ENCODE measurements around the gene EDC4.
A peak's percentile ranks its signal among the peaks of the same experiment; 100 is the strongest.

Gene EDC4

GRCh38 chr16:67842509-67843342 lies 30.1 kb upstream of the EDC4 start (continued):
- TF ChIP-seq CTCF (tag by site-specific recombination; IDR thresholded peaks at IDR 0.05), result peak; percentile 74
- TF ChIP-seq MEIS1 (CRISPR knock-in tag; IDR thresholded peaks at IDR 0.05; ENCODE audit: borderline replicate concordance), result no peak
- TF ChIP-seq, protein P1, sequence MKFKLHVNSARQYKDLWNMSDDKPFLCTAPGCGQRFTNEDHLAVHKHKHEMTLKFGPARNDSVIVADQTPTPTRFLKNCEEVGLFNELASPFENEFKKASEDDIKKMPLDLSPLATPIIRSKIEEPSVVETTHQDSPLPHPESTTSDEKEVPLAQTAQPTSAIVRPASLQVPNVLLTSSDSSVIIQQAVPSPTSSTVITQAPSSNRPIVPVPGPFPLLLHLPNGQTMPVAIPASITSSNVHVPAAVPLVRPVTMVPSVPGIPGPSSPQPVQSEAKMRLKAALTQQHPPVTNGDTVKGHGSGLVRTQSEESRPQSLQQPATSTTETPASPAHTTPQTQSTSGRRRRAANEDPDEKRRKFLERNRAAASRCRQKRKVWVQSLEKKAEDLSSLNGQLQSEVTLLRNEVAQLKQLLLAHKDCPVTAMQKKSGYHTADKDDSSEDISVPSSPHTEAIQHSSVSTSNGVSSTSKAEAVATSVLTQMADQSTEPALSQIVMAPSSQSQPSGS (tag by site-specific recombination; IDR thresholded peaks at IDR 0.05; ENCODE audit: low read depth), result no peak
- TF ChIP-seq EGR2 (tag by site-specific recombination; IDR thresholded peaks at IDR 0.05; ENCODE audit: low read depth), result no peak
- TF ChIP-seq, protein P2, sequence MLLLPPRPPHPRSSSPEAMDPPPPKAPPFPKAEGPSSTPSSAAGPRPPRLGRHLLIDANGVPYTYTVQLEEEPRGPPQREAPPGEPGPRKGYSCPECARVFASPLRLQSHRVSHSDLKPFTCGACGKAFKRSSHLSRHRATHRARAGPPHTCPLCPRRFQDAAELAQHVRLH (tag by site-specific recombination; IDR thresholded peaks at IDR 0.05), result no peak
- no peak for TF ChIP-seq ZNF544 (tag by site-specific recombination; IDR thresholded peaks at IDR 0.05)
- no peak for TF ChIP-seq ZNF76 (tag by site-specific recombination; IDR thresholded peaks at IDR 0.05; ENCODE audit: borderline replicate concordance, low read depth)
- TF ChIP-seq ZNF426 (tag by site-specific recombination; IDR thresholded peaks at IDR 0.05), result no peak
- no peak; the same call in none of the 2 replicates for TF ChIP-seq ZXDB (tag by site-specific recombination; IDR thresholded peaks at IDR 0.05)
- TF ChIP-seq ZNF398 (tag by site-specific recombination; IDR thresholded peaks at IDR 0.05), result no peak
- no peak for TF ChIP-seq ZNF707 (tag by site-specific recombination; IDR thresholded peaks at IDR 0.05)
- TF ChIP-seq ZNF404 (tag by site-specific recombination; IDR thresholded peaks at IDR 0.05), result no peak
- TF ChIP-seq ZNF518A (tag by site-specific recombination; conservative IDR thresholded peaks at IDR 0.05; ENCODE audit: low read depth), result no peak
- no peak for TF ChIP-seq ZNF23 (tag by site-specific recombination; IDR thresholded peaks at IDR 0.05; ENCODE audit: borderline replicate concordance)
- no peak for TF ChIP-seq ZNF626 (tag by site-specific recombination; IDR thresholded peaks at IDR 0.05)
- TF ChIP-seq YY1 (tag by site-specific recombination; IDR thresholded peaks at IDR 0.05), result peak; percentile 56
- no peak for TF ChIP-seq MZF1 (tag by site-specific recombination; IDR thresholded peaks at IDR 0.05; ENCODE audit: borderline replicate concordance)
- TF ChIP-seq ZNF473 (tag by site-specific recombination; IDR thresholded peaks at IDR 0.05), result no peak
- no peak for TF ChIP-seq ZNF202 (tag by site-specific recombination; IDR thresholded peaks at IDR 0.05; ENCODE audit: borderline replicate concordance)
- TF ChIP-seq SALL2 (tag by site-specific recombination; IDR thresholded peaks at IDR 0.05; ENCODE audit: borderline replicate concordance), result no peak
- peak; percentile 81 for TF ChIP-seq ZBTB17 (tag by site-specific recombination; IDR thresholded peaks at IDR 0.05)
- TF ChIP-seq, protein P3, sequence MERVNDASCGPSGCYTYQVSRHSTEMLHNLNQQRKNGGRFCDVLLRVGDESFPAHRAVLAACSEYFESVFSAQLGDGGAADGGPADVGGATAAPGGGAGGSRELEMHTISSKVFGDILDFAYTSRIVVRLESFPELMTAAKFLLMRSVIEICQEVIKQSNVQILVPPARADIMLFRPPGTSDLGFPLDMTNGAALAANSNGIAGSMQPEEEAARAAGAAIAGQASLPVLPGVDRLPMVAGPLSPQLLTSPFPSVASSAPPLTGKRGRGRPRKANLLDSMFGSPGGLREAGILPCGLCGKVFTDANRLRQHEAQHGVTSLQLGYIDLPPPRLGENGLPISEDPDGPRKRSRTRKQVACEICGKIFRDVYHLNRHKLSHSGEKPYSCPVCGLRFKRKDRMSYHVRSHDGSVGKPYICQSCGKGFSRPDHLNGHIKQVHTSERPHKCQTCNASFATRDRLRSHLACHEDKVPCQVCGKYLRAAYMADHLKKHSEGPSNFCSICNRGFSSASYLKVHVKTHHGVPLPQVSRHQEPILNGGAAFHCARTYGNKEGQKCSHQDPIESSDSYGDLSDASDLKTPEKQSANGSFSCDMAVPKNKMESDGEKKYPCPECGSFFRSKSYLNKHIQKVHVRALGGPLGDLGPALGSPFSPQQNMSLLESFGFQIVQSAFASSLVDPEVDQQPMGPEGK (tag by site-specific recombination; IDR thresholded peaks at IDR 0.05), result 0 out of 2 replicates have a peak, but pooled peaks have one; percentile 12
- no peak for TF ChIP-seq TCF7L2 (IDR thresholded peaks at IDR 0.05; ENCODE audit: borderline replicate concordance, low read depth, low read length)
